GM23338 (cell line): Measurements from ENCODE around the gene TNIP1.

Experiments
- CTCF ChIP-seq, 2 experiments: fragments of 200-600 bp in 1 of 2; sonication (generic) in 1 of 2; conservative IDR thresholded peaks; 2 replicates each; pipeline versions ENCODE4 v1.5.1 to v1.6.1; 2016 to 2017; ENCODE audit warnings: antibody characterized with exemption in 2 of 2, low read depth in 2 of 2, mild to moderate bottlenecking in 2 of 2, moderate library complexity in 1 of 2
- EZH2 ChIP-seq: fragments of 200-600 bp; sonication (generic); IDR thresholded peaks from one replicate; pipeline ENCODE4 v1.8.0; 2017; ENCODE audit warnings: antibody characterized with exemption, mild to moderate bottlenecking, low read depth; ENCODE audit not compliant: unreplicated experiment
- POLR2AphosphoS5 ChIP-seq: IDR thresholded peaks from 2 replicates; pipeline ENCODE4 v1.6.1; 2016; ENCODE audit warnings: antibody characterized with exemption, low read depth

GRCh38 chr5:151121095-151121494, 40.3 kb upstream of the TNIP1 start:
- TF ChIP-seq CTCF (conservative IDR thresholded peaks at IDR 0.05; ENCODE audit: low read depth in 2 of 2): no peak
- no peak for TF ChIP-seq POLR2AphosphoS5
- TF ChIP-seq EZH2: no peak
